Upper lobe of left lung (tissue), 4 donors: Measurements from ENCODE around the gene PIK3R3.

Experiments
- CTCF ChIP-seq, 6 experiments: fragments of 450-650 bp in 4 of 6; fragments of 200-600 bp in 2 of 6; sonication (generic) in 2 of 6; IDR thresholded peaks; one replicate each; pipeline ENCODE4 v1.5.1; 2016 to 2019; ENCODE audit warnings: antibody characterized with exemption in 6 of 6
- EP300 ChIP-seq, 4 donors: sonication (generic); formaldehyde crosslinking; IDR thresholded peaks; one replicate each; pipeline ENCODE4 v1.5.1; 2017; ENCODE audit warnings: antibody characterized with exemption in 4 of 4, control low read depth in 2 of 4
- POLR2A ChIP-seq, 4 donors: fragments of 450-650 bp; IDR thresholded peaks; one replicate each; pipeline ENCODE4 v1.5.1; 2016 to 2017; ENCODE audit warnings: antibody characterized with exemption in 4 of 4, mild to moderate bottlenecking in 2 of 4
- POLR2AphosphoS5 ChIP-seq, 2 donors: sonication (generic); formaldehyde crosslinking; IDR thresholded peaks; one replicate each; pipeline ENCODE4 v1.5.1; 2017; ENCODE audit warnings: antibody characterized with exemption in 2 of 2

GRCh38 chr1:46150085-46150484 lies 17.7 kb upstream of the PIK3R3 start:
- TF ChIP-seq CTCF (IDR thresholded peaks at IDR 0.05) (no peak), POLR2AphosphoS5 (IDR thresholded peaks at IDR 0.05) (peak; percentile 57 to 81), POLR2A (IDR thresholded peaks at IDR 0.05) (no peak), EP300 (IDR thresholded peaks at IDR 0.05) (peak; percentile 86 to 98 (median 94))
